Medulla oblongata (tissue), 1 donor: ENCODE measurements around the gene TSPO2.

Experiments used
- DNase-seq: peaks from one replicate; pipeline ENCODE4 v3.0.0-alpha.2; 2015; ENCODE audit errors: extremely low spot score

TSPO2 gene

GRCh38 chr6:41075651-41076626, 33.7 kb downstream of the TSPO2 start:
- DNase-seq: no peak

GRCh38 chr6:41077536-41077935, 35.3 kb downstream of the TSPO2 start:
- no peak for DNase-seq

- no peak for DNase-seq
These were observed 35.8 kb downstream of the TSPO2 start for GRCh38 chr6:41078101-41078500.

- DNase-seq: no peak
These were observed 36.8 kb downstream of the TSPO2 start for GRCh38 chr6:41079080-41079479.

- DNase-seq: no peak
These were observed 38.4 kb downstream of the TSPO2 start for GRCh38 chr6:41080621-41081020.

GRCh38 chr6:41083072-41083471, 40.8 kb downstream of the TSPO2 start:
- no peak for DNase-seq

GRCh38 chr6:41085182-41085581, 42.9 kb downstream of the TSPO2 start:
- DNase-seq: no peak

GRCh38 chr6:41088451-41088850, 46.2 kb downstream of the TSPO2 start:
- DNase-seq: no peak

GRCh38 chr6:41090841-41091761, 48.8 kb downstream of the TSPO2 start:
- DNase-seq: no peak

- DNase-seq: no peak
These were observed 50.3 kb downstream of the TSPO2 start for GRCh38 chr6:41092421-41093140.

GRCh38 chr6:41093729-41094128, 51.5 kb downstream of the TSPO2 start:
- DNase-seq: no peak
